ENCODE results near the gene EXOC4.

- TF ChIP-seq YY1 (IDR thresholded peaks at IDR 0.05; ENCODE audit: insufficient read depth, insufficient read length), result no peak
- no peak for TF ChIP-seq SUZ12 (IDR thresholded peaks at IDR 0.05; ENCODE audit: extremely low read depth, insufficient read depth, insufficient read length)
- TF ChIP-seq ZNF274 (IDR thresholded peaks at IDR 0.05; ENCODE audit: low read depth, low read length), result no peak
Measured at GRCh38 chr7:133843341-133843740, 590.5 kb downstream of the EXOC4 start.

Measured in NT2/D1 (cell line).